Stimulated activated effector memory CD8-positive, alpha-beta T cell treated with anti-CD3 and anti-CD28 coated beads, Interleukin-12 subunit alpha, Interleukin-12 subunit beta, amount 100 ng/mL, for 72 hours (primary cell): ENCODE results near the gene AMZ2.
A peak's percentile ranks its signal among the peaks of the same experiment; 100 is the strongest.
"Not testable (repeated sequence)": the region's sequence is repeated elsewhere in the genome, so short reads cannot be mapped to it uniquely, and the experiment has no call there.

ENCODE experiments used
- ATAC-seq: fragments of 150-1000 bp; cut with Tn5 transposase; 2 replicates; pipeline ENCODE4 v1.10.0; 2021
- DNase-seq, 2 donors: peaks; one replicate each; pipeline ENCODE4 v3.0.0; 2021 to 2022; ENCODE audit warnings: low spot score in 2 of 2
- H3K27ac Mint-ChIP-seq: one replicate; pipeline ENCODE4 v1.8.0; 2022; ENCODE audit warnings: mild to moderate bottlenecking, mixed read lengths
- H3K36me3 Mint-ChIP-seq: one replicate; pipeline ENCODE4 v1.8.0; 2022; ENCODE audit warnings: mild to moderate bottlenecking, mixed read lengths
- H3K4me1 Mint-ChIP-seq: one replicate; pipeline ENCODE4 v1.8.0; 2022; ENCODE audit warnings: mixed read lengths
- H3K4me3 Mint-ChIP-seq: one replicate; pipeline ENCODE4 v1.8.0; 2022; ENCODE audit warnings: mild to moderate bottlenecking, mixed read lengths
- H3K9me3 Mint-ChIP-seq: one replicate; pipeline ENCODE4 v1.8.0; 2022; ENCODE audit warnings: mixed read lengths

Gene AMZ2

GRCh38 chr17:68210570-68211315 is 37.1 kb upstream of the AMZ2 start:
- no peak for ATAC-seq
- DNase-seq, result peak in 1 of 2 donors; percentile 32
- Mint-ChIP-seq H3K4me3 (no peak overlapping the region), H3K27ac (peak overlapping the region; percentile 75), H3K4me1 (peaks cover 42% of the 10 kb centered on the region), H3K9me3 (no peaks in the 10 kb centered on the region), H3K36me3 (peaks cover 72% of the 10 kb centered on the region)

DNA sequence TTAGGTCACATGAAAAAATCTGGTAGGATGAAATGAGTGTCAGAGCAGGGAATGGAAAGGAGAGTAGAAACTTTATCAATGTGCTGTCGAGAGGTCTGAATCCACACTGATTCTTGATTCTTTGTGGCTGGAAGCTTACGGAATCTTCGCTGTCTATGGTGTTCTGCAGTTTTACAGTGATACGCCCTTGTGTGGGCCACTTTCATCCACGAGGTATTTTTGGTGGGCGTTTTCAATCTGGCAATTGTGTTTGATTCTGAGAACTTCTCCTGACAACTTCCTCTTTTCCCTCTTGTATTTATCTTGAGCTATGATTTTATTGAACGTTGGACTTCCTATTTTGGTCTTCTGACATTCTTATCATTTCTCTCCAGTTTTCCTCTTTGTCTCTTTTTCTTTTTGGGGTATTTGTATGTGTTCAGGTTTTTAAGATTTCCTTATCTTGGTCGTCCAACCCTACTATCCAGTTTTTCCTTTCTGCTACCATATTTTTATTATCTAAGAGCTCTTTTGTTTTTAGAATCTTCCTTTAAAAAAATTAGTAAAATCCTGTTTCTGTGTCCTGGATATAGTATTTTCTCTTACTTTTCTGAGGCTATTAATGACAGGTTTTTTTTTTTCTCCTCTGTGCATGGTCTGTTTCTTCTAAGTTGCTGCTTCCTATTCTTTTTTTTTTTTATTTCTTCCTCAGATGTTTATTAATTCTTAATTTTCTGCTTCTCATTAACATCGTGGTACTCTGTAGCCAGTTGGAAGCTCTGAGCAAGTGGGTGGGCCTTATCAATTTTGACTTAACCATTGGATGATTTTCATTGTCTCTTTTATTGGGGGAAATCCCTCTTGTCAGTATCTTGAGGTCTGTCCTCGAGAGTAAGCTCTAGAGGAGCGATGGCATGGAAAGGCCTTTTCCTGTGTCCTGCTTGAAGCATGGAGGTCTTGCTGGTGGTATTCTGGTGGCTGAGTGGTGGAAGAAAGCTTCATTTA is 34.1 kb upstream of the AMZ2 start:
- DNase-seq, result peak in 1 of 2 donors; percentile 39
- ATAC-seq, result peak; percentile 55
- peak overlapping the region; percentile 11 for H3K4me3 Mint-ChIP-seq
- peak overlapping the region; percentile 59 for H3K27ac Mint-ChIP-seq
- not testable (repeated sequence) for H3K9me3 Mint-ChIP-seq
- peaks cover 83% of the 10 kb centered on the region for H3K36me3 Mint-ChIP-seq
- peaks cover 37% of the 10 kb centered on the region for H3K4me1 Mint-ChIP-seq

DNA sequence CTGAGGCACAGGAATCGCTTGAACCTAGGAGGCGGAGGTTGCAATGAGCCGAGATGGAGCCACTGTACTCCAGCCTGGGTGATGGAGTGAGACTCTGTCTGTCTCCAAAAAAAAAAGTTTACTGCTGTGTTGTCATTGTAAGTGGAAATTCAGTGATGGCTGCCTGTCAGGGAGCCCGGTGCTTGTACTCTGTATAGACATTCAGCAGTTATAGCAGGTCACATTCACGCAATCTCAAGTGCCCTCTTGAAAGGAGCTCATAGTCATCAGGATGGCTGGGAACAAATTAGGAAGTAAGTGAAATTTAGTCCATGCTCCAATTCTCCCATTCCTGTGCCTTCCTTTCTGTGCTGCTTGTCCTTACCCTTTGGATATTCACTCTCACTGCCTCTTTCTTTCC is 32.4 kb upstream of the AMZ2 start:
- not testable (repeated sequence) for H3K4me3 Mint-ChIP-seq, H3K27ac Mint-ChIP-seq, H3K9me3 Mint-ChIP-seq, ATAC-seq
- peak in 1 of 2 donors; percentile 40 for DNase-seq
- H3K36me3 Mint-ChIP-seq, result peaks cover 78% of the 10 kb centered on the region
- peaks cover 37% of the 10 kb centered on the region for H3K4me1 Mint-ChIP-seq

DNA sequence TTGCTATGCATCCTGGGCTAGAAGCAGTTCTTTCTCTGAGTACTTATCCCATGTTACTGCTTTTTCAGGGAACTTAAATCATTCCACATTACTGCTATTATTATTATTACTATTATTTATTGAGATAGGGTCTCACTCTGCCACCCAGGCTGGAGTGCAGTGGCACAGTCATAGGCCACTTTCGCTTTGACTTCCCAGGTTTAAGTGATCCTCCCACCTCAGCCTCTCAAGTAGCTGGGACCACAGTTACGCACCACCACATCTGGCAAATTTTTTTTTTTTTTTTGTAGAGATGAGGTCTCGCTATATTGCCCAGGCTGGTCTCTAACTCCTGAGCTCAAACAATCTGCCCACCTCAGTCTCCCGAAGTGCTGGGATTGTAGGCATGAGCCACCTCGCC is 28.4 kb upstream of the AMZ2 start:
- not testable (repeated sequence) for DNase-seq, H3K9me3 Mint-ChIP-seq, H3K4me3 Mint-ChIP-seq
- H3K36me3 Mint-ChIP-seq, result peaks cover 50% of the 10 kb centered on the region
- H3K27ac Mint-ChIP-seq, result peak overlapping the region; percentile 71
- ATAC-seq, result peak; percentile 58
- peaks cover 25% of the 10 kb centered on the region for H3K4me1 Mint-ChIP-seq

DNA sequence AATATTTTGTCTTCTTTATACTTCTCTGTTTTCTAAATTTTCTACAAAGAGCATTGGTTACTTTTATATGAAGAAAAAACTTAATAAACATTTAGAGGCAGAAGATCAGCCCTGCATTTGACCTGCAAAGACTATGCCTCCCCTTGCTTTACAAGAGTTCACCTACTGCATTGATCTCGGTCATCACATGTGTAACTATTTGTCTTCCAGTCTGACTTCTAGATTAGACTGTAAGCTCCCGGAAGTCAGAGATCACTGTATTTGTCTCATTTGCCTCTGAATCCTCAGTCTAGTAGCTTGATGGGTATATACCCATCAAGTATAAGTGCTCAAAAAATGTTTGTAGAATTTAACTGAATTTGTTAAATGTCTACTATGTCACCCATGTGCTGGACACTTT is 27.7 kb upstream of the AMZ2 start:
- not testable (repeated sequence) for H3K27ac Mint-ChIP-seq, H3K9me3 Mint-ChIP-seq, ATAC-seq, H3K4me3 Mint-ChIP-seq, DNase-seq
- H3K4me1 Mint-ChIP-seq, result peaks cover 27% of the 10 kb centered on the region
- H3K36me3 Mint-ChIP-seq, result peaks cover 50% of the 10 kb centered on the region

DNA sequence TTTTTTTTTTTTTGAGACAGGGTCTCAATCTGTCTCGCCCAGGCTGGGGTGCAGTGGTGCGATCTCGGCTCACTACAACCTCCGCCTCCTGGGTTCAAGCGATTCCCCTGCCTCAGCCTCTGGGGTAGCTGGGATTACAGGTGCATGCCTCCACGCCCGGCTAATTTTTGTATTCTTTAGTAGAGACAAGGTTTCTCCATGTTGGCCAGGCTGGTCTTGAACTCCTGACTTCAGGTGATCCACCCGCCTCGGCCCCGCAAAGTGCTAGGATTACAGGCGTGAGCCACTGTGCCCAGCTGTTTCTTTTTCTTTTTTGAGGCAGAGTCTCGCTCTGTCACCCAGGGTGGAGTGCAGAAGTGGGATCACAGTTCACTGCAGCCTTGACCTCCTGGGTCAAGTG is 27.1 kb upstream of the AMZ2 start:
- not testable (repeated sequence) for H3K27ac Mint-ChIP-seq, H3K4me3 Mint-ChIP-seq, DNase-seq, ATAC-seq, H3K9me3 Mint-ChIP-seq
- Mint-ChIP-seq H3K4me1 (peaks cover 29% of the 10 kb centered on the region), H3K36me3 (peaks cover 50% of the 10 kb centered on the region)

DNA sequence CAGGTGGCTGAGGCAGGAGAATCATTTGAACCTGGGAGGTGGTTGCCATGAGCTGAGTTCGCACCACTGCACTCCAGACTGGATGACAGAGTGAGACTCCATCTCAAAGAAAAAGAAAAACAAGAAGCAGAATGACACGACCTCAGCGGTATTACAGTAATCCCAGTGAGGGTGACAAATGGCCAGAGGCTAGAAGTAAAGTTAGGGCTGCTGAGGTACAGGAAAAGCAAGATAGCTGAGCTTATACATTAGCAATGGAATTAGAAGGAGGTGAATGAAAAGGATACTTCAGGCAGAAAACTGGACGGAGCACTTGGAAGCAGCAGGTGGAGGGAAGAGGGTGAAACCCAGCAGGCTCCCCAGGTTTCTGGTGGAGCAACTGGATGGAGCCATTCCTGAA is 26.1 kb upstream of the AMZ2 start:
- H3K4me3 Mint-ChIP-seq, result no peak overlapping the region
- H3K27ac Mint-ChIP-seq, result peak overlapping the region; percentile 60
- no peak for ATAC-seq
- peaks cover 40% of the 10 kb centered on the region for H3K36me3 Mint-ChIP-seq
- no peak for DNase-seq
- no peaks in the 10 kb centered on the region for H3K9me3 Mint-ChIP-seq
- peaks cover 29% of the 10 kb centered on the region for H3K4me1 Mint-ChIP-seq

- no peak for ATAC-seq
- Mint-ChIP-seq H3K4me1 (peaks cover 32% of the 10 kb centered on the region), H3K27ac (peak overlapping the region; percentile 60), H3K36me3 (peaks cover 36% of the 10 kb centered on the region), H3K9me3 (no peaks in the 10 kb centered on the region), H3K4me3 (peak overlapping the region; percentile 3)
- no peak for DNase-seq
These were observed 25.2 kb upstream of the AMZ2 start for GRCh38 chr17:68222606-68223005.

DNA sequence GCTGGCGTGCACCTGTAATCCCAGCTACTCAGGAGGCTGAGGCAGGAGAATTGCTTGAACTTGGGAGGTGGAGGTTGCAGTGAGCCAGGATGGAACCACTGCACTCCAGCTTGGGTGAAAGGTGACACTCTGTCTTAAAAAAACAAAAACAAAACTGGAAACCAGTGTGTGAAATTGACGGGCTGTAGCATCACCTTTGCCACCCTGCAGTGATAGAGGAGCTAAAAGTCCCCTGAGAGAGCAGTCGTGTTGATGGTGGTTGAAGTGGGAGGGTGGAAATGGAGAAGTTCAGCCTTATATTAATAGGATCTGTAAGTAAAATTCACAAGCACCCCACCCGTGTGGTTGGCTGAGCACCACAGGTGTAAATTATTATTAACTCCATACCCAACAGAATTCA is 22.8 kb upstream of the AMZ2 start:
- ATAC-seq, result peak; percentile 65
- Mint-ChIP-seq H3K27ac (peak overlapping the region; percentile 76), H3K36me3 (peaks cover 14% of the 10 kb centered on the region), H3K4me3 (peak overlapping the region; percentile 22), H3K4me1 (peaks cover 44% of the 10 kb centered on the region)
- H3K9me3 Mint-ChIP-seq, DNase-seq: not testable (repeated sequence)

- peak overlapping the region; percentile 5 for H3K4me3 Mint-ChIP-seq
- DNase-seq, result peak in 1 of 2 donors; percentile 68
- peaks cover 13% of the 10 kb centered on the region for H3K36me3 Mint-ChIP-seq
- ATAC-seq, result peak; percentile 88
- not testable (repeated sequence) for H3K9me3 Mint-ChIP-seq
- peak overlapping the region; percentile 78 for H3K27ac Mint-ChIP-seq
- H3K4me1 Mint-ChIP-seq, result peaks cover 37% of the 10 kb centered on the region
These were observed 19.7 kb upstream of the AMZ2 start for GRCh38 chr17:68228039-68228680.

DNA sequence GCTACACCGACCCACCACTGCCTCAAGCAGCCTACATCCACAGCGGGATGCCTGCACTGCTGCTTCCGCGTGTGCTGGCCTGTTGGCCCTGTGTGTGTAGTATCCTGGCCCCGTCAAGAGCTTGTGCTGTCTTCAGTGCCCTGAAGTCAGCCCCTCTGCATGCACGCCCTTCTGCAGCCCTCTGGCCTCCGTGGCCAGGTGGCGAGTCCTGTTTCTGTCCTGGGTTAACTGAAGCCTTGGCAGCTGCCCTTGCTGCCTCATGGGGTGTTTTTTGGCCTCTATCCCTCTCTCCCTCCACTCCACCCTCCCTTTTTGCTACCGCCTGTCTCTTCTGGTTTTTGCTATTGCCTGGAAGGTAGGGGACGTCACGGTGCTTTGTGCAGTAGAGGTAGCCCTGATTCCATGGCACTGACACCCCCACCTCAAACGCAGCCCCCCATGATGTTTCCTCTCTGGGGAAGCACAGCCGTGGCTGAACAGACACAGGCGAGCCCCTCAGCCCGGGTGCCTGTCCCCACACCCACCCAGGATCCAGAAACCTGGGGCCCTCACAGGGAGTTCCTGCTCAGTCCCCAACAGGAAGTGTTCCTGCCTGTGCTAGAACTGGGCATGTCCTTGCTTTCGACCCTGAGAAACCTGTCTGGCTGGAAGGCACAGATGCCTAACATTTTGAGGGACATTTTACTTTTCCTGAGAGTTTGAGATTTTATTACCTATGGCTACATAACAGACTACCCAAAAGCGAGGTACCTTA is 18.8 kb upstream of the AMZ2 start:
- Mint-ChIP-seq H3K36me3 (peaks cover 13% of the 10 kb centered on the region), H3K27ac (peak overlapping the region; percentile 83), H3K4me1 (peaks cover 37% of the 10 kb centered on the region), H3K9me3 (no peaks in the 10 kb centered on the region), H3K4me3 (no peak overlapping the region)
- no peak for DNase-seq
- ATAC-seq, result no peak

DNA sequence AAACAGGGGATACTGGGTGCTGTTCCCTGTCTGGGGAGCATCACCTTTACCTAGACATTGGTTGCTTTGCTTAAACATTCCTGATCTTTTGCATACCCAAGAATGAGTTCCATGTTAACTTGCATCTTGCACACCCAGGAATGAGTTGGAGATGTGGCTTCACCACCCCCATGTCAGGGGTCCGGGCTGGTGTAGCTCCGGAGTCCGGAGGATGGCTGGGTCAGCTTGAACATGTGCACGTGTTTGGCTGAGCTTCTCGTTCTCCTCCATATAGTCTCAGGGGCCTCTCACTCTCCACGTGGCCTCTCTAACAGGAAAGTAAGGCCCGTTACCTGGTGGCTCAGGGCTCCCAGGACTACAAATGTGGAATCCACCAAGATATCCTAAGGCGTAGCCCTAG is 18.2 kb upstream of the AMZ2 start:
- no peak for ATAC-seq
- Mint-ChIP-seq H3K4me1 (peaks cover 38% of the 10 kb centered on the region), H3K27ac (peak overlapping the region; percentile 83)

GRCh38 chr17:68231131-68231530 is 16.7 kb upstream of the AMZ2 start:
- Mint-ChIP-seq H3K36me3 (peaks cover 11% of the 10 kb centered on the region), H3K4me1 (peaks cover 40% of the 10 kb centered on the region)
- H3K9me3 Mint-ChIP-seq, H3K27ac Mint-ChIP-seq, ATAC-seq, H3K4me3 Mint-ChIP-seq, DNase-seq: not testable (repeated sequence)

More for the DNA sequence above, 18.2 kb upstream of the AMZ2 start:
- Mint-ChIP-seq H3K9me3 (no peaks in the 10 kb centered on the region), H3K36me3 (peaks cover 16% of the 10 kb centered on the region), H3K4me3 (no peak overlapping the region)
- no peak for DNase-seq

DNA sequence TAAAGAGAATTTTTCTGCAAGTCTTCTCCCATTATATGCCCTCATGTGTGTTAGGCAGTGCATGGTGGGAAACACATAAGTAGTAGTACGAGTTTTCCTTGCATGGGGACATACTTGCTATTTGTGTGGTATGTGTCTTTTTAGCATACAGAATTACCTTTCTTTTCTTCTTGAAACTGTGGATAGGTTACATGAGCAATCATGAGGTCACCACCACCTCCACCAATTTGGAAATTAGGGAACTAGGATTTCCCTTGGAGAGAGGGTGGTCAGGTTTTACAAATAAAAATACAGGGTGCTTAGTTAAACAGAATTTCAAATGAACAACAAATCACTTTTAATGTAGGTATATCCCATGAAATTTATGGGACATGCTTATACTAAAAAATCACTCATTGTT is 16.3 kb upstream of the AMZ2 start:
- no peaks in the 10 kb centered on the region for H3K9me3 Mint-ChIP-seq
- H3K36me3 Mint-ChIP-seq, result peaks cover 11% of the 10 kb centered on the region
- DNase-seq, result no peak
- no peak for ATAC-seq
- H3K4me3 Mint-ChIP-seq, result no peak overlapping the region
- peaks cover 40% of the 10 kb centered on the region for H3K4me1 Mint-ChIP-seq
- no peak overlapping the region for H3K27ac Mint-ChIP-seq
